ENCODE measurements around the gene PAK1IP1.
"Not testable (repeated sequence)": the region's sequence is repeated elsewhere in the genome, so short reads cannot be mapped to it uniquely, and the experiment has no call there.

Gene PAK1IP1, protein sequence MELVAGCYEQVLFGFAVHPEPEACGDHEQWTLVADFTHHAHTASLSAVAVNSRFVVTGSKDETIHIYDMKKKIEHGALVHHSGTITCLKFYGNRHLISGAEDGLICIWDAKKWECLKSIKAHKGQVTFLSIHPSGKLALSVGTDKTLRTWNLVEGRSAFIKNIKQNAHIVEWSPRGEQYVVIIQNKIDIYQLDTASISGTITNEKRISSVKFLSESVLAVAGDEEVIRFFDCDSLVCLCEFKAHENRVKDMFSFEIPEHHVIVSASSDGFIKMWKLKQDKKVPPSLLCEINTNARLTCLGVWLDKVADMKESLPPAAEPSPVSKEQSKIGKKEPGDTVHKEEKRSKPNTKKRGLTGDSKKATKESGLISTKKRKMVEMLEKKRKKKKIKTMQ

DNA sequence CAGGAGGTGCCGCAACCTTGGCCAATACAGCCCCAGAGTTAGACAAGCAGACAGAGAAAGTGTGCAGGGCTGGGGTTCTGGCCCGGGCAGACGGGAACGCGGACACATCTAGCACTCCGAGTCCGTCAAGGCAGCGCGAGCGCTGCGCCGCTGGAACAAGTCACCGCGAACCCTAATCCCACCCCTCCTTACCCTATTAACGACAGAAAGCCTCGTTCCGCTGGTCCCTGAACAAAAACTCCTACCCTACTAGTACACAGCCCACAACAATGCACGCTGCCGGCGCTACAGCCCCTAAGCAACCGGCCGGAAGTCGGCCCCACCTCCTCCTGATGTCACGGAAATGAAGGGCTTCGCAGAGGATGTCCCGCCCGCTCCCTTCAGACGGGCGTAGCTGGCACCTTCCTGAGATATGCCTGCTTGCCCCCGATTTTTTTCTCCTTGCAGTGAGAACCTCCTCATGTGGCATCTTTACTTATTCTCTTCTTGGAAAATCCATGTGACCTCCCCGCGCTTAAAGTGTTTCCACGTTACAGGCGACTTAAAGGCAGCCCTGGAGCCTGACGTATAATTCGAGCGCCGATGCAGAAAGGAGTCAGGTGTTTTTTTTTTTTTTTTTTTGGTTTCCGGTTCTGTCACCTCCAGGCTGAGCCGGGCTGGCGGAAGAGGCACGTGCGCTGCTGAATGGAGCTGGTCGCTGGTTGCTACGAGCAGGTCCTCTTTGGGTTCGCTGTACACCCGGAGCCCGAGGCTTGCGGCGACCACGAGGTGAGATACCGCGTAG lies at the start of gene PAK1IP1, which contains the start of gene C6orf52:
PAK1IP1 (plus strand) TSS at position 671 of the 784 bp plus-strand sequence; CDS start at position 685, 14 bp downstream.
C6orf52 (minus strand) TSS at position 315 of the 784 bp plus-strand sequence. CDS start 7,066 bp downstream, outside the sequence.
- DNase-seq = peak; percentile 94

DNA sequence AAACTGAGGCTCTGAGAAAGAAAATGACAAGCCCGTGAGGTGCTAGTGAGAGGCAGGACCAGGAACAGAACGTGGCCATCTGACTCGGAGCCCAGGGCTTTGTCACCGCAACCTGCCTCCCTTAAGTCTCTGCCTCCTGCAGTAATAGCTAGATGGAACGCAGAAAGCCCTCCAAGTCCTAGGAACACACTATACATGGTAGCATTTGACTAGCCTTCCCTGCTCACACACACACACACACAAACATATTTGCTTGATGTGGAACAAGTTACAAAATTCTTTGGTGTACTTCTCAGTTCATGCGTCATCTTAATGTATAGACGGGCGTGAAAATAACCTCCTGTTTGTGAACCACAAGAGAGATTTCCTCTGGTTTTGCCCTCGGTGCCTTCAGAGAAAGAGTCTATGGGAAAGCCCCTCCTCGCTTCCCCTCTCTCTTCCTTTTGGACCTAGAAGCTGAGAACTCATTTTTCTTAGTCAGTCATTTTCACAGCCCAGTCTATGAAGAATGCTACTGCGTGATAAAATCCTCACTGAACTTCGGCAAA lies 39.2 kb upstream of the PAK1IP1 start:
- no peak for DNase-seq

DNA sequence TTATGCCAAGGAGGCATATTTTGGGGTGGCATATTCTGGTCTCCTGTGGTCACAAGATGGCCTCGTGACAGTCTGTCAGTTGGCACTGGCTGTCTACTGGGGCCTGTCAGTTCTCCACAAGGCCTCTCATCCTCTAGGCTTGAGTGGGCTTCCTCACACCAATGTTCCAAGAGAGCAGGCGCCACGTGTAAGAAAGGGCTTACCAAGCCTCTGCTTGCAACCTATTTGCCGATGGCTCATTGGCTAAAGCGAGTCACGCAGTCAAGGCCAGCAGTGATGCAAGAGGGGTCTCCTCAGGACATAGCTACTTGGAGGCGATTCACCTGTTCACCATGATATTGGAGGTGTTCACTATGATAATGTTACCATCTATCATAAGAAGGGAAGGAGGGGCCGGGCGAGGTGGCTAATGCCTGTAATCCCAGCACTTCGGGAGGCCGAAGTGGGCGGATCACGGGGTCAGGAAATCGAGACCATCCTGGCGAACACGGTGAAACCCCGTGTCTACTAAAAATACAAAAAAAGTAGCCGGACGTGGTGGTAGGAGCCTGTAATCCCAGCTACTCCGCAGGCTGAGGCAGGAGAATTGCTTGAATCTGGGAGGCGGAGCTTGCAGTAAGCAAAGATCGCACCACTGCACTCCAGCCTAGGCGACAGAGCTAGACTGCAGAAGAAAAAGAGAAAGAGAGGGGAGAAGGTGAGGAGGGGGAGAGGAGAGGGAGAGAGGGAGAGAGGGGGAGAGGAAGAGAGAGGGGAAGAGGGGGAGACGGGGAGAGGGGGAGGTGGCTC lies 35.7 kb upstream of the PAK1IP1 start:
- no peak for DNase-seq

DNA sequence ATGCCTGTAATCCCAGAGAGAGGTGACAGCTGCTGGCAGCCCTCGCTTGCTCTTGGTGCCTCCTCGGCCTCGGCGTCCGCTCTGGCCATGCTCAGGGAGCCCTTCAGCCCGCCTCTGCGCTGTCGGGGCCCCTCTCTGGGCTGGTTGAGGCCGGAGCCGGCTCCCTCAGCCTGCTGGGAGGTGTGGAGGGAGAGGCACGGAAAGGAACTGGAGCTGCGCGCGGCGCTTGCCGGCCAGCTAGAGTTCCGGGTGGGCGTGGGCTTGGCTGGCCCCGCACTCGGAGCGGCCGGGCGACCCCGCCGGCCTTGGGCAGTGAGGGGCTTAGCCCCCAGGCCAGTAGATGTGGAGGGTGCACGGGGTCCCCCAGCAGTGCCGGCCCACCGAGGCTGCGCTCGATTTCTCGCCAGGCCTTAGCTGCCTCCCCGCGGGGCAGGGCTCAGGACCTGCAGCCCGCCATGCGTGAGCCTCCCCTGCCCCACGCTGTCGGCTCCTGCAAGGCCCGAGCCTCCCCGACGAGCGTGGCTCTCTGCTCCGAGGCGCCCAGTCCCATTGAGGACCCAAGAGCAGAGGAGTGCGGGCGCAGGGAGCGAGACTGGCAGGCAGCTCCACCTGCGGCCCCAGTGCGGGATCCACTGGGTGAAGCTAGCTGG lies 34.9 kb upstream of the PAK1IP1 start:
- no peak for DNase-seq

DNA sequence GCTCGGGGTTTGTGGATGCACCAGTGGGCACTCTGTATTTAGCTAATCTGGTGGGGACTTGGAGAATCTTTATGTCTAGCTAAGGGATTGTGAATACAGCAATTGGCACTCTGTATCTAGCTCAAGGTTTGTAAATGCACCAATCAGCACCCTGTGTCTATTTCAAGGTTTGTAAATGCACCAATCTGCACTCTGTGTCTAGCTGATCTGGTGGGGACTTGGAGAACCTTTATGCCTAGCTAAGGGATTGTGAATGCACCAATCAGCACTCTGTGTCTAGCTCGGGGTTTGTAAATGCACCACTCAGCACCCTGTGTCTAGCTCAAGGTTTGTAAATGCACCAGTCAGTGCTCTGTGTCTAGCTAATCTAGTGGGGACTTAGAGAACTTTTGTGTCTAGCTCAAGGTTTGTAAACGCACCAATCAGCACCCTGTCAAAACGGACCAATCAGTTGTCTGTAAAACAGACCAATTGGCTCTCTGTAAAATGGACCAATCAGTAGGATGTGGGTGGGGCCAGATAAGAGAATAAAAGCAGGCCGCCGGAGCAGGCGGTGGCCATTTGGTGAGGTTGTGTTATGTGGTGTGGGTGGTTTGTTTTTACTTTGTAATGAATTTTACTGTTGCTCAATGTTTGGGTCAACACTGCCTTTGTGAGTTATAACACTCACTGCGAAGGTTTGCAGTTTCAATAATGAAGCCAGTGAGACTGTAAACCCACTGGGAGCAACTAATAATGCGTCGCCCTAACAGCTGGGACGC lies 34.2 kb upstream of the PAK1IP1 start:
- not testable (repeated sequence) for DNase-seq

DNA sequence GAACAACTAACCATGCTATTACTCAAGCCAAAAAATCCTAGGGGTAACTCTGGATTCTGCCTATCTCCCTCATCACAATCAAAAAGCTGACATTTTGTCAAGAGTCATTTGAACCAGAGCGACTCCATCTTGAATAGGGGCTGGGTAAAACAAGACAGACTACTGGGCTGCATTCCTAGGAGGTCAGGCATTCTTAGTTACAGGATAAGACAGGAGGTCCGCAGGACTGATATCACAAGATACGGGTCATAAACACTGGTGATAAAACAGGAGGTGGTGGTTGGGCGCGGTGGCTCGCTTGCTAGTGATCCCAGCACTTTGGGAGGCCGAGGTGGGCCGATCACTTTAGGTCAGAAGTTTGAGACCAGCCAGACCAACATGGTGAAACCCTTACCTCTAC lies 32.6 kb upstream of the PAK1IP1 start:
- no peak for DNase-seq

DNA sequence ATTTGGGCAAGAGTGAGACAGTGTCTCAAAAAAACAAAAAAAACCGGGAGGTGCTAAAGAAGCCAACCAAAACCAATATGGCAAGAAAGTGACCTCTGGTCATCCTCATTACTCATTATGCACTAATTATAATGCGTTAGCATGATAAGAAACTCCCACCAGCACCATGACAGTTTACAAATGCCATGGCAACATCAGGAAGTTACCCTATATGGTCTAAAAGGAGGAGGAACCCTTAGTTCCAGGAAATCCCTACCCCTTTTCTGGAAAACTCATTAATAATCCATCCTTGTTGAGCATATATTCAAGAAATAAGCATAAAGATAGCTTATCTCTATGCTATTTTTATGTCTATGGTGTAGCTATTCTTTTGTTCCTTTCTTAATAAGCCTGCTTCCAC lies 32.0 kb upstream of the PAK1IP1 start:
- no peak for DNase-seq

DNA sequence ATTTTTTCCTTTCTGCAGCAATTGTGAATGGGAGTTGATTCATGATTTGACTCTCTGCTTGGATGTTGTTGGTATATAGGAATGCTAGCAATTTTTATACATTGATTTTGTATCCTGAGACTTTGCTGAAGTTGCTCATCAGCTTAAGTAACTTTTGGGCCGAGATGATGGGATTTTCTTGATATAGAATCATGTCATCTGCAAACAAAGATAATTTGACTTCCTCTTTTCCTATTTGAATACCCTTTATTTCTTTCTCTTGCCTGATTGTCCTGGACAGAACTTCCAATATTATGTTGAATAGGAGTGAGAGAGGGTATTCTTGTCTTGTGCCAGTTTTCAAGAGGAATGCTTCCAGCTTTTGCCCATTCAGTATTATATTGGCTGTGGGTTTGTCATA lies 29.2 kb upstream of the PAK1IP1 start:
- DNase-seq = not testable (repeated sequence)

DNA sequence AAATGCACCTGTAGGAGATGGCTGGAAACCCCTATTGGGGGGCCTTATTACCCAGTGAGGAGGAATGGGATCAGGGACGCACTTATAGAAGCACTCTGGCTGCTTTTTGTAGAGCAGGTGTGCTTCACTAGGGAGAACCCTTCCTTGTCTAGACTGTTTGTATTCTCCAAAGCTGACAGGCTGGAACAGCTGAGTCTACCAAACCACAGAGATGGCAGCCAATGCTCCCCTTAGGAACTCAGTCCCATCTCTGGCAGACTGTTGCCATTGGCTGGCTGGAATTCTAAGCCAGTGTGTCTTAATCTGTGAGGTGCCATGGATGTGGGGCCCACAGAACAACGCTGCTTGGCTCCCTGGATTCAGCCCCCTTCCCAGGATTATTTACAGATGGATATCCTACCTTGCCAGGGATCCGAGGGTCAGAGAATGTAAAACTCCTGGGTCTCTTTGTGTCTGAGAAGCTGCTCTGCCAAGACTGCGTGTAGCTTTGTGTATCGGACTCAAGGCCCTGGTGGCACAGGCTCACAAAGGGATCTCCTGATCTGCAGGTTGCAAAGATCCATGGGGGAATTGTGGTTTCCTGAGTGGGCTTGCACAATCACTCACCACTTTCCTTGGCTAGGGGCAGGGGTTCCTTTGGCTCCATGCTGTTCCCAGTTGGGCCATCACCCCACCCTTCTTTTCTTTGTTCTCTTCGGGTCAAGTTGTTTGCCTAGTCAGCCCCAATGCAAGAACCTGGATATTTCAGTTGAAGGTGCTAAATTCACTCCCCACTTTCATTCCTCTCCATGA lies 26.4 kb upstream of the PAK1IP1 start:
- no peak for DNase-seq

DNA sequence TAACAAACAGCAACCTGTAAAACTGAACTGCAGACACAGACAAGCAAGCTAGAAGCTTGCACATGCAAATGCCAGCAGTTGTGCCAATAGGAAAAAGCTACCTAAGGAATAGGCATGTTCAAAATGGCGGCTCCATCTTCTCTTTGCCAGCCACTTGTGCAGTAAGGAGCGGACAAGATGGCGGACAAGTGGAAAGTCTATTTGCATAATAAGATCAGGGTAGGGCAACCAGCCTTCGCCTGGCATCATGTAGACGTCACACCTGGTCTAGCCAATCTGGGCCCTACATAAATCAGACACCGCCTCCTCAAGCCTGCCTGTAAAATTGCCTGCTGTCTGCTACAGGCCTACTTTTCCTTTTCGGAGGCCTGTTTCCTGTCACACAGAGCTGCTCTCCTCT lies 18.4 kb upstream of the PAK1IP1 start:
- DNase-seq = no peak

DNA sequence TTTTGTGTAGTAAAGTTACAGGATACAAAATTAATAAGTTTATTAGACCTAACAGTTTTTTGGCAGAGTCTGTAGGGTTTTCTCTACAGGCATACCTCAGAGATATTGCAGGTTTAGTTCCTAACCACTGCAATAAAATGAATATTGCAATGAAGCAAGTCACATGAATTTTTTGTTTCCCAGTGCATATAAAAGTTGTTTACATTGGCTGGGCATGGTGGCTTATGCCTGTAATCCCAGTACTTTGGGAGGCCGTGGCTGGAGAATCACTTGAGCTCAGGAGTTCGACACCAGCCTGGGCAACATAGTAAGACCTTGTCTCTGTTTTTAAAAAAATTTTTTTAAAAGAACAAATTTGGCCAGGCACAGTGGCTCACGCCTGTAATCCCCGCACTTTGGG lies 16.3 kb upstream of the PAK1IP1 start:
- no peak for DNase-seq

DNA sequence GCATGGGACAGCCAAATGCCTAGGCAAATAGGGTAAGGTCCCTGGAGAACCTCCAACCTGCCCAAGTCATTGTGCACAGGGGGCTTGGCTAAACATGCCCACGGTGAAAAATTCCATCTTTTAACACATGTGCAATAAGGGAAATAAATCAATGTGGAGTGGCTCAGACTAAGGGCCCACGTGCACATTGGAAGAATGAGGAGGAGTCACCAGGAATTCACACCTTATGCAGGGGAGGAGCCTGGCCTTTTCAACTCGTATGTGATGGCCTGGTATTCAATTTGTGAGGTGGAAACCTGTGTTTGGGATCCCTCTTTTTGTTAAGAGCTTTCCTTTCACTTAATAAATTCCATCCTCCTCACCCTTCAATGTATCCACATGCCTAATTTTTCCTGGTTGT lies 13.0 kb upstream of the PAK1IP1 start:
- no peak for DNase-seq

DNA sequence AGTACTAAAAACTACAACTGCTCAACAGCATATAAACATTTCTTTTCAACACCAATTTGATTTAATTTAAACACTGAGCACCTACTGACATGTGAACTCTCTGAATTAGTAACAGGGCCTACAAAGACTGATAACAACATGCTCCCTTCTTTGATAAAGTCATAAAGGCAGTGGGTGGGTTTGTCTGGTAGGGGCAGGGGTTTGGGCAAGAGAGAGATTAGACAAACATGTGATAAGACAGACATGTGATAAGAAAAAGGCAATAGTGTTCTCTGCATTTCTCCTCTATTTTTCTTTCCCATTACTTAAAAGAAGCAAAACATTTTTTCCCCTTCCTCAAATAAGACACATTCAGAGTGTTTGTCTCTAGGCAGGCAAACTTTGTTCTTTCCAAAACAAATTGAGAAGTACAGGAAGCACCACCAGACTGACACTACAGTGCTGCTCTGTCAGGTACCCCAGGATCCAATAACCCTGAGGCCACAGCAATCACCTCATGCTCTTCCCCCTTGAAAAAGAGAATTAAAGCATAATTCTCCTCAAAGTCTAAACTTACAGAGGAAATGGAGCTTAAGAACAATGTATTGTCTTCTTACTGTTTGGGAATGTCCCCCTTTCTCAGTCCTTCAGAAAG lies 12.3 kb upstream of the PAK1IP1 start:
- DNase-seq = no peak

DNA sequence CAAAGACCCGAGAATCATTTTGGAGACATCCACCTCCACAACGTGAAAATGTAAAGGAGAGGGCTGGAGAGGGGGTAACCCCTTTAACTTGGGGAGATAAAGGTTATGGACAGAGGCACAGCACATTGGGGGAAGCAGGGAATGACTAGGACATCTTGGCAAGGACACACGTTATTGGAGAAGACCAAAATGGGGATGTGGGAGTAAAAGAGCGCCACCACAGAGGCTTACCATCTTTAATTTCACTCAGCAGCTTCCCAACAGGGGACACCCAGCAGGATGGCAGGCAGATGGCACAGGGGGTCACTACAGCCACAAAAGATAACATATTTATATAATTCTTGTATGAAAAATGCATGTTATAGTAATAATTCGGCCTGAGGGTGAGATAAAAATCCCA lies 10.2 kb upstream of the PAK1IP1 start:
- DNase-seq = no peak

DNA sequence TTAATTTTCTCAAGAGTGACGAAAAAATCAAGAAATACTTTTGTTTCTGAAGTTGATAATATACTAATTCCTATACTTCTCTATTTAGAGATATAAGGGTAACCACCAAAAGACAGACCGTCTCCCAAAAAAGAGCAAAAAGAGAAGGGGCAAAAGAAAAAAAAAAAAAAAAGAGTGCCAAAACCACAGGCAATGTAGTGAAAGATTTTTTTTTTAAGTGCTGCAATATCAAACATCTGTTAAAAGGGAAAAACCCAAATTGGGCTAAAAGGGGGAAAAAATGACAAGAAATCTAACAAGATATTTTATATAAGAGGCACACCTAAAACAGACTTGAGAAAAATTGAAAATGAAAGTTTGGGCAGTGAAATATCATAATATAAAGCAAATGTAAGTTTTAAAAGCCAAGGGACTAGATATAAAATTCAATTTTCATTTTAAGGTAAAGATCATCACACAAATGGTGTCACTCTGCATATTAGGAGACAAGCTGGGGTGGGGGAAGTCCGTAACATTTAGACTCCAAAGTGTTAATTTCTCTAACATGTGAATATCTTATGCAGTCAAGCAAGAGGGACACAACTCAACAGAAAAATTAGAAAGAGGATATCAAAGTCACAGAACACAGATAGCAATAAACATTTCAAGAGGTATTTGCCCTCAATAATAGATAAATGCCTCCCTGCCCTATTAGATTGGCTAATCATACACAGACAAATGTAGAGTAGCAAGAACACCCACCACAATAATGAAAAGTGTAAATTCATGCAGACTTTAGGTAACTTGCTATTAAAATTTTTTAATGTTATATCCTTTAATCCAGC lies 9.5 kb upstream of the PAK1IP1 start:
- no peak for DNase-seq

DNA sequence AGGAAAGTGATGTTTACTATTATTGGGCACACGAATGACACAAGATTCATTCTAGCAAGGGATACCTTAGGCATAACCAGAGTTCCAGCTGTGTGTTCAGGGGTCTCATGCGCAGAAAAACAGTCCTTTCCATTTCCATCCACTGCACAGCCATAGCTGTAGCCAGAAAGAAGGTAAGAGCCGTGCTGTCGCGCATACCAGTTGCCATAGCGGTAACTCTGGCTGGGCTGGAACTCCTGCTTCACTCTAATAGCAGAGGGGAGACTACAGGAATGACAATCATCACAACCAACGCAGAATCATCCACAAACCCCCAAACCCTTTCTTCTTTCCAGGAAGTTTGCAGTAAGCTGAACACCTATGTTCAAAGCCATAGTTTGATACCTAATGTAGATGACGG lies 7.9 kb upstream of the PAK1IP1 start:
- no peak for DNase-seq

DNA sequence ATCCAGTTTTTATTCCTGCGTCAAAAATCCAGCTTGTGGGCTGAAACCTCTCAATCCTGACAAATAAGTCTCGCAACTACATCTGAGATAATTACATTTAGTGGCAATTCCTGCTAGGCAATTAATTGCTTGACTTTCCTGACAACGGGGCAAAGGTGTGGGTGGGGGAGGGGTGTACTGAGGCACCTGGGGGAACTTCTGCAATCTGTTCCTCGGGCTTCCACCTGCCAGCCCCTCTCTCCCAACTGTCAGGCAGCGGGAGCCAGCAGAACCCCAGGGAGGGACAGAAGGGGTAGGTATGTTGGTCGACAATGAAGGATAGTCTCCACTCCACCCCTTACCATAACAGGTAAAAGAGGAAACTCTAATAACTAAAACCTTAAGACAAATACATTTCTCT lies 7.2 kb upstream of the PAK1IP1 start:
- no peak for DNase-seq

DNA sequence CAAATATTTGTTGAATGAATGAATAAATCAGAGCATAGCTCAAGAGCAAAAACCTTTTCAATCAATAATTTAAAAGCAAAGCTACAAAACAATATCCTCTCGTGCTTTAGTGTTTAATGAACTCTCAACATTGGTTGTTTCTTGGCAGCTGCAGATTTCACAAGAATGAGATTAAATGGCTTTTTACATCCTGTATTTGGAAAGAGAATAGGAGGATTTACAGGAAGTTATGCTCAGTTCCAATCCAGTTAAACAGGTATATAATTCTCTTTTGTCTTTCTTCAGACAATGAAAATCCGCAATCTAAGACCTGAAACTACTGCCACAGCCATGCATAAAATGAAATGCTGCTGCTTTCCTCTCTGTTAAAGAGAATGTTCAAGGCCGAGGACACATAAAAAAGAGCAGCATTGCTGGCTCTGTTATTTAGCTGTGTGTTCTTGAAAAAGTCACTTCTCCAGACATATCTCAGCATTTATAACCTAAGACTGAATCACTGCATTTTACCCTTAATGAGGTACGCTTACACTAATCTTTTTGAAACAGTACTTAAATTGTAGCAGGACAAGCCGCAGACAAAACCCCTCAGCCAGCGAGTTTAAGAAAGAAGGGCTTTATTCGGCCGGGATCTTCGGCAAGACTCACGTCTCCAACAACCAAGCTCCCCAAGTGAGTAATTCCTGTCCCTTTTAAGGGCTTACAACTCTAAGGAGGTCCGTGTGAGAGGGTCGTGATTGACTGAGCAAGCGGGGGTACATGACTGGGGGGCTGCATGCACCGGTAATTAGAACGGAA lies 3.9 kb upstream of the PAK1IP1 start:
- DNase-seq = no peak

All from EL (cell line).